ENCODE measurements around the gene RAB17.

The RAB17 gene

GRCh38 chr2:237577956-237578870 is 12.3 kb downstream of the RAB17 start:
- H3K4me3 ChIP-seq (ENCODE audit: low read length): no peak overlapping the region
- DNase-seq (ENCODE audit: low read depth): no peak
- no peak for TF ChIP-seq CTCF (conservative IDR thresholded peaks at IDR 0.05; ENCODE audit: low read length)

- no peak overlapping the region for H3K4me3 ChIP-seq (ENCODE audit: low read length)
- no peak for DNase-seq (ENCODE audit: low read depth)
- TF ChIP-seq CTCF (conservative IDR thresholded peaks at IDR 0.05; ENCODE audit: low read length): no peak
Observed at GRCh38 chr2:237577458-237577857, 13.1 kb downstream of the RAB17 start.

- no peak for TF ChIP-seq CTCF (conservative IDR thresholded peaks at IDR 0.05; ENCODE audit: low read length)
Observed at GRCh38 chr2:237576974-237577373, 13.6 kb downstream of the RAB17 start.

GRCh38 chr2:237575869-237576862 is 14.4 kb downstream of the RAB17 start:
- no peak for DNase-seq (ENCODE audit: low read depth)
- H3K4me3 ChIP-seq (ENCODE audit: low read length): no peak overlapping the region
- no peak for TF ChIP-seq CTCF (conservative IDR thresholded peaks at IDR 0.05; ENCODE audit: low read length)

More at GRCh38 chr2:237576974-237577373, 13.6 kb downstream of the RAB17 start:
- H3K4me3 ChIP-seq (ENCODE audit: low read length): no peak overlapping the region
- no peak for DNase-seq (ENCODE audit: low read depth)

- no peak for DNase-seq (ENCODE audit: low read depth)
- H3K4me3 ChIP-seq (ENCODE audit: low read length): no peak overlapping the region
- TF ChIP-seq CTCF (conservative IDR thresholded peaks at IDR 0.05; ENCODE audit: low read length): no peak
Observed at GRCh38 chr2:237574894-237575868, 15.4 kb downstream of the RAB17 start.

- H3K4me3 ChIP-seq (ENCODE audit: low read length): no peak overlapping the region
- no peak for TF ChIP-seq CTCF (conservative IDR thresholded peaks at IDR 0.05; ENCODE audit: low read length)
- no peak for DNase-seq (ENCODE audit: low read depth)
Observed at GRCh38 chr2:237574467-237574866, 16.1 kb downstream of the RAB17 start.
